ENCODE results near the gene SLC24A1.

GRCh38 chr15:65580287-65580686 is 41.5 kb upstream of the SLC24A1 start:
- TF ChIP-seq, protein P1, sequence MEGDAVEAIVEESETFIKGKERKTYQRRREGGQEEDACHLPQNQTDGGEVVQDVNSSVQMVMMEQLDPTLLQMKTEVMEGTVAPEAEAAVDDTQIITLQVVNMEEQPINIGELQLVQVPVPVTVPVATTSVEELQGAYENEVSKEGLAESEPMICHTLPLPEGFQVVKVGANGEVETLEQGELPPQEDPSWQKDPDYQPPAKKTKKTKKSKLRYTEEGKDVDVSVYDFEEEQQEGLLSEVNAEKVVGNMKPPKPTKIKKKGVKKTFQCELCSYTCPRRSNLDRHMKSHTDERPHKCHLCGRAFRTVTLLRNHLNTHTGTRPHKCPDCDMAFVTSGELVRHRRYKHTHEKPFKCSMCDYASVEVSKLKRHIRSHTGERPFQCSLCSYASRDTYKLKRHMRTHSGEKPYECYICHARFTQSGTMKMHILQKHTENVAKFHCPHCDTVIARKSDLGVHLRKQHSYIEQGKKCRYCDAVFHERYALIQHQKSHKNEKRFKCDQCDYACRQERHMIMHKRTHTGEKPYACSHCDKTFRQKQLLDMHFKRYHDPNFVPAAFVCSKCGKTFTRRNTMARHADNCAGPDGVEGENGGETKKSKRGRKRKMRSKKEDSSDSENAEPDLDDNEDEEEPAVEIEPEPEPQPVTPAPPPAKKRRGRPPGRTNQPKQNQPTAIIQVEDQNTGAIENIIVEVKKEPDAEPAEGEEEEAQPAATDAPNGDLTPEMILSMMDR (IDR thresholded peaks at IDR 0.05), result no peak
- TF ChIP-seq POLR2A (IDR thresholded peaks at IDR 0.05), result no peak

Measured in breast epithelium (tissue), 3 donors.